ENCODE results near the gene PRDM16.

DNA sequence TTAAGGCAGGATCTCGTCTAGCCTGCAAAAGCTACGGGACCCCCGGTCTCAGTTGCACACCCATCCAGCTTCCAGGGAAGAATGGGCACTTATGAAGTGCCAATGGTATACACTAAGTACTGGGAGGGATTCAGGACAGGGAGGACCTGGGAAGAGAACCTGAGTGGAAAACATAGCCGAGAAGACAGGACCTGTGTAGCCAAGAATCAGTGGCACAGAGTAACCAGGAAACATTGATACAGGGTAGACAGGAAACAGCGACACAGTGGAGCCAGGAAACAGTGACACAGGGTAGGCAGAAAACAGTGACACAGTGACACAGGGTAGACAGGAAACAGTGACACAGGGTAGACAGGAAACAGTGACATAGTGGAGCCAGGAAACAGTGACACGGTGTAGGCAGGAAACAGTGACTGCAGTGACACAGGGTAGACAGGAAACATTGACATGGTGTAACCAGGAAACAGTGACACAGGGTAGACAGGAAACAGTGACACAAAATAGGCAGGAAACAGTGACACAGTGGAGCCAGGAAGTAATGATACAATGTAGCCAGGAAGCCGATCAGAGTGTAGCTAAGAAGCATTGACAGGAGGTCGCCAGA lies 247.4 kb downstream of the PRDM16 start:
- TF ChIP-seq, protein P1, sequence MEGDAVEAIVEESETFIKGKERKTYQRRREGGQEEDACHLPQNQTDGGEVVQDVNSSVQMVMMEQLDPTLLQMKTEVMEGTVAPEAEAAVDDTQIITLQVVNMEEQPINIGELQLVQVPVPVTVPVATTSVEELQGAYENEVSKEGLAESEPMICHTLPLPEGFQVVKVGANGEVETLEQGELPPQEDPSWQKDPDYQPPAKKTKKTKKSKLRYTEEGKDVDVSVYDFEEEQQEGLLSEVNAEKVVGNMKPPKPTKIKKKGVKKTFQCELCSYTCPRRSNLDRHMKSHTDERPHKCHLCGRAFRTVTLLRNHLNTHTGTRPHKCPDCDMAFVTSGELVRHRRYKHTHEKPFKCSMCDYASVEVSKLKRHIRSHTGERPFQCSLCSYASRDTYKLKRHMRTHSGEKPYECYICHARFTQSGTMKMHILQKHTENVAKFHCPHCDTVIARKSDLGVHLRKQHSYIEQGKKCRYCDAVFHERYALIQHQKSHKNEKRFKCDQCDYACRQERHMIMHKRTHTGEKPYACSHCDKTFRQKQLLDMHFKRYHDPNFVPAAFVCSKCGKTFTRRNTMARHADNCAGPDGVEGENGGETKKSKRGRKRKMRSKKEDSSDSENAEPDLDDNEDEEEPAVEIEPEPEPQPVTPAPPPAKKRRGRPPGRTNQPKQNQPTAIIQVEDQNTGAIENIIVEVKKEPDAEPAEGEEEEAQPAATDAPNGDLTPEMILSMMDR (IDR thresholded peaks at IDR 0.05; ENCODE audit: low read depth, low read length), result no peak
- TF ChIP-seq POLR2A (IDR thresholded peaks at IDR 0.05; ENCODE audit: extremely low read depth, insufficient read length) (no peak), MYC (IDR thresholded peaks at IDR 0.05; ENCODE audit: low read depth, low read length) (no peak)
- TF ChIP-seq, protein P2, sequence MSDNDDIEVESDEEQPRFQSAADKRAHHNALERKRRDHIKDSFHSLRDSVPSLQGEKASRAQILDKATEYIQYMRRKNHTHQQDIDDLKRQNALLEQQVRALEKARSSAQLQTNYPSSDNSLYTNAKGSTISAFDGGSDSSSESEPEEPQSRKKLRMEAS (IDR thresholded peaks at IDR 0.05; ENCODE audit: low read depth, low read length), result no peak
